ENCODE data around the gene LHFPL2.
"Not testable (repeated sequence)": the region's sequence is repeated elsewhere in the genome, so short reads cannot be mapped to it uniquely, and the experiment has no call there.

Gene LHFPL2

DNA sequence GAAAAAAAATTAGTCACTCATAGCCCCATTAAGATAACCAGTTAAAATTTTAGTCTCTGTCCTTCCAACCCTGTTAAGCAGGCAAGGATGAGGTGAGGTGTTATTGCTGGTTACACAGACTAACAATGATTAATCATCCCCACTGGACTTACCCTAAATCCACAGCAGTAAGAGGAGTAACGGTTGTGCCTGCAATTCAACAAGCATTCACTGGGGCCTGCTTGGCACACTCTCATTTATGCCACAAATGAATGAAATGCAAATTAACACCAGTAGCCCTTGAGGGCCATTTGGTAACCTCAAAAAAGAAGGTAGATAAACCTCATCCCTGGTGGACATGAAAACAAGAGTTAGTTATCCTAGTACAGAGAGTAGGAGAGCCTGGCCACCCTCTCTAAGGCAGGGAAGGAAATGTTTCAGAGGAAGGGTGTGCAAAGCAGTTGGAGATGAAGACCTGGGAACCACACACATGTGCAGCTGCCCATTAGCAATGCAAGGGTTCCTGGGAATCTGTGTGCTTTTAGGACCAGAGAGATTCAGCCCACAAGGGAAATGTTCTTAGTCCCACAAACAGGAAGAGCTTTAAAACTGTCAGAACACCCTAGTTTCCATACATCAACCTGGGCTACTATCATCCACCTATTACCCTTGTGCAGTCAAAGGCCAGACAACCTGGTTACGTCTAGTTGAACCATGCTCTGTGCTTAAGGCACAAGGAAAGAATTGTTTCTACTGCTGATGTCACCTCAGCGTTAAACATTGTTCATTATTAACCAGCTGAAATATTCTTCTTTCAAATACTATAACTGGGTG lies 7.7 kb downstream of the LHFPL2 start:
- DNase-seq (ENCODE audit: low spot score), result no peak

GRCh38 chr5:78639791-78640190 lies 8.8 kb downstream of the LHFPL2 start:
- DNase-seq (ENCODE audit: low spot score), result no peak

GRCh38 chr5:78638973-78639669 lies 9.5 kb downstream of the LHFPL2 start:
- DNase-seq (ENCODE audit: low spot score), result no peak

DNA sequence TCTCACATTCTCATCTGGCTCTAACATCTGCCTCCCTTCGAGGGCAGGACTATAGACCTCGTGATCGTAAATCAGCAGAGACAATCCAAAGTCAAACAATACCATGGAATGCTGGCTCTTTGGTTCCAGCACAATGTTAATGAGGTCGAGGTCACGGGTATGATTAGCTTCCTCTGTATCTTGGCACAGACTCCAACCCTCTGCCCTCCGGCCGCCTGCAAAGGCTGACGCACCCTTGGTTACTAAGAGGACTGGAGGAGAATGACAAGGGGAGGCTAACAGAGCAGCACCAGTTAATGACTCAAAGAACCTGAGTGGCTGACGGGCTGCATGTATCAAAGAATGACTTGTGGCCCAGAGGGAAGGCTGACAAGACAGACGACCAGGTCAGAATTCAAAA lies 10.1 kb downstream of the LHFPL2 start:
- peak; percentile 51 for DNase-seq (ENCODE audit: low spot score)

DNA sequence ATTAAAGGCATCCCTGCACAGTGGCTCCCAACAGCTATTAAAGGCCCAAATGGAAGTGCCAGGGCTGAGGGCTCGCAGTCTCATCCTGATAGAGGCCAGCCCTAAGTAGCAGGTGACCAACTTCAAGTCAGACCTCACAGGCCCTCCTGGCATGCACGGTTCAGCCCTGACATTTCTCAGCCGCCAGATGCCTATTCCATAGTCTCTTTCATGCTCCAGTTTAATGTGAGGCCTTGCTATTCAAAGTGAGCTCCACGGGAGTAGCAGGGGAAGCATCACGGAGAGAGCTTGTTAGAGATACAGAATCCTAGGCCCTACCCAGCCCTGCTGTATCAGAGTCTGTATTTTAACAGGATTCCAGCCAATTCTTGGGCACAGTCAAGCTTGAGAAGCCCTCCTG lies 11.1 kb downstream of the LHFPL2 start:
- no peak for DNase-seq (ENCODE audit: low spot score)

DNA sequence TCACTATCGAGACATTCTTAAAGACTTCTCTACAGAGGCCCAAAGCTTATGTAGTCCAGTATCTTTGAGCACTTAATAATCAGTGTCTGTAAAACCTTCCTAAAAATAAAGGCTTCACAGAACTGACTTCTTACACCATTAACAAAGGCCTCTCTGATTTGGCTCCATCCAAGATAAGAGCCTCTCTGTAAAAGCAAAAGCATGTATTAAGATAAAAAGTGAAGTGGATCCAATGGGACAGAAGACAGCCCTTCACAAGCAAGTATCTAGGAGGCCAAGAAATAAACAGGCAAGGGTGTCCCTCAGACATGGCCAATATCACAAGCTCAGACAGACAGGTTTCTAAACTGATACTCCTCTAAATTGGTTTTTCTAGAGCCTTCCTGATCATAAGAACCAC lies 11.9 kb downstream of the LHFPL2 start:
- DNase-seq (ENCODE audit: low spot score), result no peak

- no peak for DNase-seq (ENCODE audit: low spot score)
These were observed 13.9 kb downstream of the LHFPL2 start for GRCh38 chr5:78634634-78635033.

GRCh38 chr5:78634229-78634628 lies 14.3 kb downstream of the LHFPL2 start:
- no peak for DNase-seq (ENCODE audit: low spot score)

GRCh38 chr5:78633700-78634099 lies 14.9 kb downstream of the LHFPL2 start:
- DNase-seq (ENCODE audit: low spot score), result no peak

DNA sequence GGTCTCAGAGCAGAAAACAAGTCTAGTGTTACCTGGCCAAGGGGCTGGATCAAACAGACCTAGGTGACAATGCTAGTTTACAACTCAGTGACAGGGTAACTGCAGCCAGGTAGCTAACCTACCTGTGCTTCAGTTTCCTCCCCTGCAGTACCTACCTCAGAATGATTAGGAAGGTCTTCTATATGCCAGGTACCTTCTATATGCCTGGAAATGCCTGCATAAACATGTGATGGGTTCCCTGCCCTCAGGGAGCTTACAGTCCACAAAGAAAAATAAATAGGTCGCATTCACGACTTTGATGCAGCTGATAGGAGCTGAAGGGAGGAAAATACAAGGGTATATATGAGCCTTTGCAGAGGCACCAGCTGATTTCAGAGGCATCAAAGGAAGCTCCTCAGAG lies 16.1 kb downstream of the LHFPL2 start:
- DNase-seq (ENCODE audit: low spot score), result no peak

GRCh38 chr5:78631931-78632330 lies 16.6 kb downstream of the LHFPL2 start:
- DNase-seq (ENCODE audit: low spot score), result no peak

DNA sequence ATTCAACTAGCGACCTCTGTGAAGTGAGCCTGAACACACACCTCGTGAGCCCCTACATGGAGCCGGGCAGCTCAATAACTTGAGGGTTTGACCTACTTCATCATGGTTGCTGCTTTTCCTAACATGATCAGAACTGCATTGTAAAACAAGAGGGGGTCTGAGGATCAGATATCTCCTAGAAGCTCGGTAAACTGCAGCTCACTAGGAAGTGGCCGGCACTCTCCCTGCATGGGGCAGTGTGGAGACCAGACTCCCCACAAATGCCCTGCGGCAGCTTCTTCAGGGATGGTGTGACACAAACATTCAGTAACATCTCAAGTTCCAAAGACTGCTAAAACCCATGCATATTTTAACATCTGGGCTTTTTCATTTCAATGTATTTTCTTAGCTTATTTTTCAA lies 18.5 kb downstream of the LHFPL2 start:
- no peak for DNase-seq (ENCODE audit: low spot score)

DNA sequence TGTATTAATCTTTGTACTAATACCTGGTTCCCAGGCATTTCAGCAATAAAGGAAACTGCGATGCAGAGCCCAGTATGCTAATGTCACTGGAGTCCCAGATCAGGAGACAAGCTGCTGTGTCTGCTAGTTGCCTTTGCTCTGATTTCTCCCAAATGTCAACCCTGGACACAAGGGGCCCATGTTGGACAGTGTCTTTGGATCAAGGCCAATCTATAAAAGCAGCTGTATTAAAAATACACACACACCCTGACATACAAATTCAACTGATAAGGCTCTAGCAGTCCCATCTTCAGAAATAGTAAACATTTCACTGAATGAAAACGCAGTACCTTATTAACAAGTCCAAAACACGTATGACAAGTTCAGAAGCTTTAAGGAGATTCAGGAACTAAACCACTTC lies 18.9 kb downstream of the LHFPL2 start:
- no peak for DNase-seq (ENCODE audit: low spot score)

- no peak for DNase-seq (ENCODE audit: low spot score)
These were observed 20.1 kb downstream of the LHFPL2 start for GRCh38 chr5:78628270-78628992.

GRCh38 chr5:78627766-78628165 lies 20.8 kb downstream of the LHFPL2 start:
- no peak for DNase-seq (ENCODE audit: low spot score)

GRCh38 chr5:78627175-78627574 lies 21.4 kb downstream of the LHFPL2 start:
- peak; percentile 67 for DNase-seq (ENCODE audit: low spot score)

DNA sequence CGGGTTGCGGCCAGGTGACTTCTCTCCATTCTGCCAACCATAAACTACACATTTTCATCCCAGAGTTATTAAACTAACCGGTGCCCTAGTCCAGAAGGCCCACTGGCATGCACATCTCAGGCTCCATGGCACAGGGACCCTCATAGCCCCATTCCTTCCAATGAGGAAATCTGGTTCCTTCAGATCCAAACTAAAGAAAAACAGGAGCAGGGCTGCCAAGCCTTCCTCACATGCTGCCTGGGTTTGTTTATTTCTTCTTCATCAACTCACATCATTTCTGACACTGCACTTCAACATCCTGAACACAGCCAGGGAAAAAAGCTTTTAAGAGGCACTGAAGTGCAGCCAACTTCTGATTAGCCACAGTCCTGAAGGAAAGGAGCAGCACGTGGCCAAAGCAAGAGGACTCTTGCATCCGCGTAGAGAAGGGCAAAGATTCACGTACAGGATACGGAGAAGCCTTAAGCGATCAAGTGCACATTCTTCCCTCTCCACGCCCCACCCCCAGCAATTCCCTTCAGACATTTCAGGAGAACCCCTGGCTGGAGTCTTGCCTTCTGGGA lies 22.5 kb downstream of the LHFPL2 start:
- no peak for DNase-seq (ENCODE audit: low spot score)

DNA sequence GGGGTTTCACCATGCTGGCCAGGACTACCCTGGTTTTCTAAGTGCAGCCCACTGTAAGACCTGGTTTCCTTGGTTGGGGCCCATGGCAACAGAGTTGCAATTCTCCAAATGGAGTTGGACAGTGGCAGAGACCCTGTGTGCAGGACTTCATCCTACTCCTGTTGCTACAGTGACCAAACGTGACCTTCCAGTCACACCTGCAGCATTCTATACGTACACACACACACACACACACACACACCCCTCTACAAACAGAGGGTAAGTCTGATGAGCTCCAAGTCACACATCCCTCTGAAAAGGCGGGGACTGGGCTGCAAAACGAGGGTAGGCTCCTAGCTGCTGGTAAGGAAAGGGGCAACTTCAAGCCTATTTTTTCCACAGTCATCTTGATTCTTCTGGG lies 23.6 kb downstream of the LHFPL2 start:
- no peak for DNase-seq (ENCODE audit: low spot score)

GRCh38 chr5:78624011-78624541 lies 24.5 kb downstream of the LHFPL2 start:
- peak; percentile 74 for DNase-seq (ENCODE audit: low spot score)

- no peak for DNase-seq (ENCODE audit: low spot score)
These were observed 26.1 kb downstream of the LHFPL2 start for GRCh38 chr5:78622302-78622971.

DNA sequence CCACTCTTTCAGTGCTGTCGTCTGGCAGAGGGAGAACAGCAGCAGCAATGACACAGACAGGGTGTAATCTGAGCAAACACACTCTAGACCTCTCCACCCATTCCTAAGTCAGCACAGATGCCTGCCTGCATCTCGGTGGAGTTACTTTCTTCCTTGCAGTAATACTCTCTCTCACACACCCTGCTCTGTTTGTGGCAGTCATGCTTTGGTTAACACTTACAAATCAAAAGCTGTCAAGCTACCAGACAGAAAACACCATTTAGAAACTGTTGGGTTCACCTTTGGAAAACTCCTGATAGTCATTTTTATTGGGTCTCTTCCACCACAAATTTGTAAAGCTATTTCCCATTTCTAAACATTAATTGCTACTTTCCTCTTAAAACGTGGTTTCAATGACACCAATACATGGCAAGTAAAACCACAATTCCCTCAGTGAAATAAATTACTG lies 27.3 kb downstream of the LHFPL2 start:
- no peak for DNase-seq (ENCODE audit: low spot score)

DNA sequence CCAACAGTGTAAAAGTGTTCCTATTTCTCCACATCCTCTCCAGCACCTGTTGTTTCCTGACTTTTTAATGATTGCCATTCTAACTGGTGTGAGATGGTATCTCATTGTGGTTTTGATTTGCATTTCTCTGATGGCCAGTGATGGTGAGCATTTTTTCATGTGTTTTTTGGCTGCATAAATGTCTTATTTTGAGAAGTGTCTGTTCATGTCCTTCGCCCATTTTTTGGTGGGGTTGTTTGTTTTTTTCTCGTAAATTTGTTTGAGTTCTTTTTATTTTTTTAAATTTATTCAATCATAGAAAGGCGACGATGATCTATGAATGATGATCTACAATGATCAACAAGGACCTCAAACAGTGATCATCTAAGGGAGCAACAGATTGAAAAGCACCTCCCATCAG lies 28.5 kb downstream of the LHFPL2 start:
- DNase-seq (ENCODE audit: low spot score), result not testable (repeated sequence)
